ENCODE results near the gene TP53.

TP53 gene

GRCh38 chr17:7719661-7720060 lies 32.4 kb upstream of the TP53 start:
- no peak for DNase-seq
- Histone ChIP-seq H3K27me3 (peaks cover 7% of the 10 kb centered on the region; the same call in 1 of the 2 replicates), H3K9me3 (no peaks in the 10 kb centered on the region), H3K36me3 (no peaks in the 10 kb centered on the region), H3K4me3 (ENCODE audit: low read depth, low read length) (no peak overlapping the region), H3K4me1 (no peaks in the 10 kb centered on the region)
- TF ChIP-seq CTCF (IDR thresholded peaks at IDR 0.05; ENCODE audit: low read depth, low read length), result no peak

GRCh38 chr17:7717756-7718350 lies 30.6 kb upstream of the TP53 start:
- DNase-seq, result no peak
- peak overlapping the region; percentile 55 for H3K4me3 ChIP-seq (ENCODE audit: low read depth, low read length)
- no peaks in the 10 kb centered on the region for H3K4me1 ChIP-seq
- peaks cover 7% of the 10 kb centered on the region; the same call in 1 of the 2 replicates for H3K27me3 ChIP-seq
- no peak for TF ChIP-seq CTCF (IDR thresholded peaks at IDR 0.05; ENCODE audit: low read depth, low read length)
- H3K36me3 ChIP-seq, result no peaks in the 10 kb centered on the region
- H3K9me3 ChIP-seq, result no peaks in the 10 kb centered on the region

- no peaks in the 10 kb centered on the region for H3K4me1 ChIP-seq
- peaks cover 4% of the 10 kb centered on the region; the same call in 1 of the 2 replicates for H3K27me3 ChIP-seq
- H3K36me3 ChIP-seq, result no peaks in the 10 kb centered on the region
- TF ChIP-seq CTCF (IDR thresholded peaks at IDR 0.05; ENCODE audit: low read depth, low read length), result peak; percentile 40
- DNase-seq, result peak; percentile 87
- H3K4me3 ChIP-seq (ENCODE audit: low read depth, low read length), result peak within 1 kb of the TSS; percentile 55
- no peaks in the 10 kb centered on the region for H3K9me3 ChIP-seq
Measured at GRCh38 chr17:7716901-7717755, 29.8 kb upstream of the TP53 start, which contains the start of gene DNAH2. Gene DNAH2 (plus strand): TSS chr17:7717744. CDS start chr17:7719735, 1,991 bp downstream.

- Histone ChIP-seq H3K4me3 (ENCODE audit: low read depth, low read length) (peak overlapping the region; percentile 55), H3K4me1 (no peaks in the 10 kb centered on the region), H3K9me3 (no peaks in the 10 kb centered on the region), H3K27me3 (0 out of 2 replicates have a peak, but pooled peaks cover 4% of the 10 kb centered on the region), H3K36me3 (no peaks in the 10 kb centered on the region)
- DNase-seq, result no peak
- TF ChIP-seq CTCF (IDR thresholded peaks at IDR 0.05; ENCODE audit: low read depth, low read length), result no peak
Measured at GRCh38 chr17:7715936-7716886, 28.9 kb upstream of the TP53 start.

GRCh38 chr17:7714721-7715594 lies 27.7 kb upstream of the TP53 start:
- Histone ChIP-seq H3K4me1 (no peaks in the 10 kb centered on the region), H3K36me3 (no peaks in the 10 kb centered on the region), H3K27me3 (0 out of 2 replicates have a peak, but pooled peaks cover 4% of the 10 kb centered on the region), H3K4me3 (ENCODE audit: low read depth, low read length) (no peak overlapping the region), H3K9me3 (no peaks in the 10 kb centered on the region)
- no peak for TF ChIP-seq CTCF (IDR thresholded peaks at IDR 0.05; ENCODE audit: low read depth, low read length)
- no peak for DNase-seq
